Activated T-helper 17 cell treated with anti-CD3 and anti-CD28 coated beads, Interleukin-2, amount 50 U/mL, for 72 hours (primary cell): ENCODE data around the gene TMEM250. TPM values are rescaled to one million over a fixed set of nuclear protein-coding genes. Genes with fewer than 3 reads are reported as not detected.

Source experiments
- ATAC-seq: fragments of 150-1000 bp; cut with Tn5 transposase; replicated peaks from 2 replicates; pipeline ENCODE4 v1.10.0; 2021; ENCODE audit warnings: mild to moderate bottlenecking, moderate library complexity
- H3K27ac Mint-ChIP-seq: one replicate; pipeline ENCODE4 v1.8.0; 2022; ENCODE audit warnings: mixed read lengths
- H3K27me3 Mint-ChIP-seq: one replicate; pipeline ENCODE4 v1.8.0; 2022; ENCODE audit warnings: mixed read lengths
- H3K36me3 Mint-ChIP-seq: one replicate; pipeline ENCODE4 v1.8.0; 2022; ENCODE audit warnings: low read depth, mild to moderate bottlenecking, mixed read lengths
- H3K4me1 Mint-ChIP-seq: one replicate; pipeline ENCODE4 v1.8.0; 2022; ENCODE audit warnings: mixed read lengths
- H3K4me3 Mint-ChIP-seq: one replicate; pipeline ENCODE4 v1.8.0; 2022; ENCODE audit warnings: mild to moderate bottlenecking, mixed read lengths
- H3K9me3 Mint-ChIP-seq: one replicate; pipeline ENCODE4 v1.8.0; 2022; ENCODE audit warnings: mixed read lengths
- total RNA-seq, 2 donors: library from RNA; stranded (reverse); gene quantifications; one replicate each; pipeline ENCODE4 v1.2.3, GENCODE V29; 2022

TMEM250 gene
- total RNA-seq, 2 donors from 2014 or later: 28.2 to 37.7 TPM

DNA sequence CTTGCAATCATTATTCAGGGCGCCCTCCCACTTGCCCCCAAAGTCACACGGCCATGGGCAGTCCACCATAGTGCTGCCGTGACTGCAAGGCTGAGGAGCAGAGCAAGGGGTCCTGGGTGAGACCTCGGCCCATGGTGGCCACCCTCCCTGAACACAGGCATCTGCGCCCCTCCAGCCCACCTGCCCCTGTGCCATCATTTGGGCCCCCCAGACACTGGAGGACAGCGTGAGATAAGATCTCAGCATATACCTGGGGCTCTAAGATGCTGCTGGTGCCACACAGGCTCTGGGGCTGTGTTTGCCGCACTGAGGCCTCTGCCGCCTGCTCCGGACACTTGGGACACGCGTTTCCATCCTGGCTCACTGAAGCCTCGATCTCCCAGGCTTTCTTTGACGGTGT, 3.5 kb downstream of the TMEM250 start:
- H3K27me3 Mint-ChIP-seq: no peaks in the 10 kb centered on the region
- H3K36me3 Mint-ChIP-seq: peaks cover 12% of the 10 kb centered on the region
- H3K4me3 Mint-ChIP-seq: no peak overlapping the region
- peaks cover 7% of the 10 kb centered on the region for H3K4me1 Mint-ChIP-seq
- no peak overlapping the region for H3K27ac Mint-ChIP-seq
- no peak for ATAC-seq
- no peaks in the 10 kb centered on the region for H3K9me3 Mint-ChIP-seq

DNA sequence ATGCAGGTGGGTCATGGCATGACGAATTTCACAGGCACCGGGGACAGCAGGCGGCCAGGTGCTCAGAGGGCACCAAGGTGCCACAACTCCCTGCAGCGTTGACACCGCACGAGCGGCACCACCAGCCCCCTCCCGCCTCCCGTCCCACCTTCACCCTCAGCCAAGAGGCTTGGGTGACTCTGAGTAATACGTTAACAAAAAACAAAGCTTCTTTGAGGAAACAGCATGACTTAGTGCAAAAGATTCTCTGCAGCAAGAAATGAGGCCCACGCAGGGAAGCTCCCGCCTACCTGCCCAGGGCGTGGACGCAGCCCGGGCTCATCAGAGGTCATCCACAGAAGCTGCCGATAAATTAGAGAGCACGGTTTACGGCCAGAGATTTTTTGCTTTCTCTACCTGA, 4.1 kb downstream of the TMEM250 start:
- H3K27me3 Mint-ChIP-seq: no peaks in the 10 kb centered on the region
- no peak overlapping the region for H3K4me3 Mint-ChIP-seq
- H3K36me3 Mint-ChIP-seq: peaks cover 12% of the 10 kb centered on the region
- peaks cover 7% of the 10 kb centered on the region for H3K4me1 Mint-ChIP-seq
- no peak for ATAC-seq
- H3K27ac Mint-ChIP-seq: no peak overlapping the region
- no peaks in the 10 kb centered on the region for H3K9me3 Mint-ChIP-seq

DNA sequence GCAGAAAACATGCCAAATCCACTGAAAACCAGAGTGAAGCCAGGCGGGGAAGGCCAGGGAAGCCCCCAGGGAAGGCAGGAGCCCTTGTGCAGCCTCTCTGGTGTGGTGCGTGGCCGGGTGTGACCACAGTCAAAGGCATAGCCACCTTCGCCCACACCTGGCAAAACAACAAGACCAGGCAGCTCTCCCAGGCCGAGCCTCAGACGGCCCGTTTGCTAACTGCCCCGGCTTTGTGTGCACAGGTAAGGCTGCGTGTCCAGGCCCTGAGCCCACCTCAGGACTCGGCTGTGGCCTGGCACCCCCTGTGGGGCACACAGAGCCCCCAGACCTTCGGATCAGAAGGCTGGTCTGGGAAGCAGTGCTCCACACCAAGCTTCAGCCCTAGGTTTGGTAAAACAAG, 6.1 kb downstream of the TMEM250 start:
- no peaks in the 10 kb centered on the region for H3K9me3 Mint-ChIP-seq
- no peaks in the 10 kb centered on the region for H3K27me3 Mint-ChIP-seq
- peaks cover 11% of the 10 kb centered on the region for H3K4me1 Mint-ChIP-seq
- peak overlapping the region; percentile 92 for H3K27ac Mint-ChIP-seq
- H3K36me3 Mint-ChIP-seq: peaks cover 12% of the 10 kb centered on the region
- no peak for ATAC-seq
- H3K4me3 Mint-ChIP-seq: peak overlapping the region; percentile 82

DNA sequence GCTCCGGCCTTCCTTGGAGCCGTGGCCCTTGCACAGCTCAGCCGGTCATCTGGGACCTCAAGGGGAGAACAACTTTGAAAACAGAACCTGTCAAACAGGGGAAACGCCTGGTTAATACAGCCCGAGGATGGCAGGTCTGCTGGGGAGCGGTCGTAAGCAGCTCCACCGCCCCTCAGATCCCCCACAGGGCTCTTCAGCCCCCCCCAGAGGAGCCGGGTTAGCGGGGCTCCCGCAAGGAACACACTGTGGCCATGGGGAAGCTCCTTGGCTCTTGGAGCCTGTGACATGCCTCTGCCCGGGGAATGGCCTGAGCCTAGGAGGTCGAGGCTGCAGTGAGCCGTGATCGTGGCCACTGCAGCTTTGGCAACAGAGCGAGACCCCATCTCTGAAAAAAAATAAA, 6.8 kb downstream of the TMEM250 start:
- Mint-ChIP-seq H3K4me1 (peaks cover 17% of the 10 kb centered on the region), H3K36me3 (peaks cover 12% of the 10 kb centered on the region), H3K9me3 (no peaks in the 10 kb centered on the region), H3K4me3 (peak overlapping the region; percentile 82), H3K27ac (peak overlapping the region; percentile 61), H3K27me3 (no peaks in the 10 kb centered on the region)
- no peak for ATAC-seq

DNA sequence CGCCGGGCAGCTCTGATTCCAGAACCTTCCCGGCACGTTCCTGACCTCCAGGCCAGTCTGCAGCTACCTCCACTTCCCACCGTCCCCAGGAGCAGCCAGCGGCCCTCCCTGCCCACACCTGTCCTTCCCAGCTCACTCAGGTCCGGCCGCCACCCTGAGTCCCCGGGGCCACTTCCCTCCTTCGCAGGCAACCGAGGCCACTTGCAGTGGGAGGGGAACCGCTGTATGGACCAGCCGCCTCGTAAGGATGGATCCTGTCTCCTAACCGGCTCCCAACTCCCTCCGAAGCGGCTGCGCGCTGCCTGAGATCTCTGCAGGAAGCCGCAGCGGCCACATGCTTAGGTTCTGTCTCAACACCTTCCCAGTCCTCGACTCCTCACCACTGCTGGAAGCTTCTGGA, 7.5 kb downstream of the TMEM250 start:
- H3K9me3 Mint-ChIP-seq: no peaks in the 10 kb centered on the region
- no peak for ATAC-seq
- H3K4me1 Mint-ChIP-seq: peaks cover 17% of the 10 kb centered on the region
- peaks cover 12% of the 10 kb centered on the region for H3K36me3 Mint-ChIP-seq
- peak overlapping the region; percentile 82 for H3K4me3 Mint-ChIP-seq
- no peaks in the 10 kb centered on the region for H3K27me3 Mint-ChIP-seq
- H3K27ac Mint-ChIP-seq: peak overlapping the region; percentile 61

DNA sequence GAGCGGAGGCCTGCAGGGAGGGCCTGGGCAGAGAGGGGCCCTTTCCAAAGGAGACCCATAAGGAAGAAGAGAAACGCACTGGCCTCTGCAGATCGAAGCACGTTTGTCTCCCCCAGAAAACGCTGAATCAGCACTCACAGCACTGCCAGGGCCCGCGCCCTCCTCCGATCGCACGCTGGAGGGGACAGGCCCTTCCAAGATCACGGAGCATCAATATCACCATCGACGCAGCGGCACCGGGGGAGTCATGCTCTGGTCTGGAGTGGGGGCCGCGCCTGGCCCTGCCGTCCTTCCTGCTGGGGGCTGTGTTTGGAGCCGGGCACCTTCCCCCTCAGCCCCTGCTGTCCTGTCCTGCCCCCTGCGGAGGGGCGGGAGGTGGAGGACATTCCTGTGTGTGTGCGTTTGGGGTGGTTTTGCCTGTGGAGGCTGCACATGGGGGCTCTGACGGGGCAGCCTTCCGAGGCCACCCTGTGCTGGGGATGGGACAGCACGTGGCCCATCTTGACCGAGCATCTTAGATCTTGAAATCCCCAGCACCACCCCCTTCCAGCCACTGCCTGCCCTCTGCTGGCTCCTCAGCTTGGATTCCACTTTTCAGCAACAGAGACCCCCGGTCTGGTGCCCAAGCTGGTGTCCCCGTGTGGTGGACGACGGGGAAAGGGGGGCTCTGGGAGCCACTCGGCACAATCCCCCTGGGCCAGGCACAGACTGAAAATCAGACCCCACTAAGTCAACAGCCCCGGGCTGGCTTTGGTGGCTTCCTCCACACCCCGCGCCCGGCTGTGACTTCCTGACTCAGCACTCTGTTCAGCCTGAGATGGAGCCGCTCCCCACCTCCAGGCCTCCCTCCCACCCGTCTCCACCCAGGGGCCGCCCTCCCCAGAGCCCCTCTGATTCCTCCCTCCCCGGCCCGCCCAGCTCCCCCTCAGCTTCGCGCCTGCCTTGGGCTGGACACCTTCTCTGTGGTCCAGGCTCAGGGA, 8.3 kb downstream of the TMEM250 start:
- peaks cover 12% of the 10 kb centered on the region for H3K36me3 Mint-ChIP-seq
- H3K4me1 Mint-ChIP-seq: peaks cover 17% of the 10 kb centered on the region
- H3K4me3 Mint-ChIP-seq: peak overlapping the region; percentile 82
- peak overlapping the region; percentile 41 for H3K27ac Mint-ChIP-seq
- no peaks in the 10 kb centered on the region for H3K9me3 Mint-ChIP-seq
- H3K27me3 Mint-ChIP-seq: no peaks in the 10 kb centered on the region
- peak; percentile 13 for ATAC-seq

DNA sequence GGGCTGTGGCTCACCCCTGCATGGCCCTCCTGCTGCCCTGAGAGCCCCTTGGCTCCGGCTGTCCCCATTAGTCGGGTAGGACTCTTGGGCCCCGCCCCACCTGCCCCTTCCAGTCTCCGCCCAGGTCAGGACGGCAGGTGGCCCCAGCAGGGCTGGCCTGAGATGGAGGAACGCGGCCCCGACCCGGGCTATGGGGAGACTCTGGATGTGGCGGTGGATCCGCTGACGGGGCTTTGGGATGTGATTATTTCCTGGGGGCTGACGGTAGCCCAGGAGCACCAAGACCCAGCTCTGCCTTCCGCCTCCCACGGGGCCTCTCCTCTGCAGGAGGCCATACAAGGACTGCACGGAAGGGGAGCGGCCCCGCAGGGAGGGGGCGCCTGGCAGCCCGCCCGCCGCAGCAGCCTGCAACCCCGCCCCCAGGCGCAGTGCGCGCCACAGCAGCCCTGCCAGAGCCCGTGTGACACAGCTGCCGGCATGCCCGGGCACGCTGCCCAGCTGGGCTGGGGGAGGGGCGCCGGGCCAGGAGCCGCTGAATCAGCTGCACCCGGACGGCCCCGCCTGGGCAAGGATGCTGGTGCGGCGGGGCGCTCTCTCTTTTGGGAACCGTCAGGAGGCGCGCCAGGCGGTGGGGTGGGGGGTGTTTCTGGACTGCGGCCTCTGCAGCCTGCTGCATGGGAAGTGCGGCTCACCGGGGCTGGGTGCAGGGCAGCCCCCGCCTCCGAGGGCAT, 9.2 kb downstream of the TMEM250 start:
- H3K36me3 Mint-ChIP-seq: peaks cover 12% of the 10 kb centered on the region
- H3K9me3 Mint-ChIP-seq: no peaks in the 10 kb centered on the region
- peak overlapping the region; percentile 82 for H3K4me3 Mint-ChIP-seq
- peak overlapping the region; percentile 85 for H3K27ac Mint-ChIP-seq
- H3K4me1 Mint-ChIP-seq: peaks cover 17% of the 10 kb centered on the region
- ATAC-seq: peak; percentile 92
- no peaks in the 10 kb centered on the region for H3K27me3 Mint-ChIP-seq

DNA sequence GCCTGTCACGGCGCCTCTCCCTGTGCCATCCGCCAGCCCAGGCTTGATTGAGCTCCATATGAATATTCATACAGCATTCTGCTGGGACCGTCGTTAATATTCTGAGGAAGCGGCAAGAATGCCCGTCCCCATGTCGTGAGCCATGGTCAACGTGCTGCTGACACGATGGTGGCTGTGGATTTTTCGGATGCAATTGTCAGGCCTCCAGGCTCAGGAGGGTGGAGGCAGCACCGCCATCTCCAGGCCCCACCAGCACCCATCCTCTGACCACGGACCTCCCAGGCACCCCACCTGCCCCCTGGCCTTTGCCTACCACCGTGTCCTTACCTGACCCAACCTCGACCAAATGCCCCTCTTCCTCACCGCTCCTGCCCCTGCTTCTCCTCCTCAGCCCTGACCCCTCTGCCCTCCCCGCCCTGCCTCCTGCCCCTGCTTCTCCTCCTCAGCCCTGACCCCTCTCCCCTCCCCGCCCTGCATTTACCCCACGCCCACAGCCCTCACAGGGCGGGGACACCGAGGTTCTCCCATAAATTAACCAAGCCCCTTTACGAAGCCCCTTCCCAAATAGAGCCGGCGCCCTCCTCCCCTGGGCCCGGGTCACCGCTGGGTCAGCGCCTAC, 9.9 kb downstream of the TMEM250 start:
- peak overlapping the region; percentile 82 for H3K4me3 Mint-ChIP-seq
- peaks cover 17% of the 10 kb centered on the region for H3K4me1 Mint-ChIP-seq
- H3K9me3 Mint-ChIP-seq: no peaks in the 10 kb centered on the region
- peaks cover 12% of the 10 kb centered on the region for H3K36me3 Mint-ChIP-seq
- no peaks in the 10 kb centered on the region for H3K27me3 Mint-ChIP-seq
- ATAC-seq: no peak
- peak overlapping the region; percentile 85 for H3K27ac Mint-ChIP-seq

DNA sequence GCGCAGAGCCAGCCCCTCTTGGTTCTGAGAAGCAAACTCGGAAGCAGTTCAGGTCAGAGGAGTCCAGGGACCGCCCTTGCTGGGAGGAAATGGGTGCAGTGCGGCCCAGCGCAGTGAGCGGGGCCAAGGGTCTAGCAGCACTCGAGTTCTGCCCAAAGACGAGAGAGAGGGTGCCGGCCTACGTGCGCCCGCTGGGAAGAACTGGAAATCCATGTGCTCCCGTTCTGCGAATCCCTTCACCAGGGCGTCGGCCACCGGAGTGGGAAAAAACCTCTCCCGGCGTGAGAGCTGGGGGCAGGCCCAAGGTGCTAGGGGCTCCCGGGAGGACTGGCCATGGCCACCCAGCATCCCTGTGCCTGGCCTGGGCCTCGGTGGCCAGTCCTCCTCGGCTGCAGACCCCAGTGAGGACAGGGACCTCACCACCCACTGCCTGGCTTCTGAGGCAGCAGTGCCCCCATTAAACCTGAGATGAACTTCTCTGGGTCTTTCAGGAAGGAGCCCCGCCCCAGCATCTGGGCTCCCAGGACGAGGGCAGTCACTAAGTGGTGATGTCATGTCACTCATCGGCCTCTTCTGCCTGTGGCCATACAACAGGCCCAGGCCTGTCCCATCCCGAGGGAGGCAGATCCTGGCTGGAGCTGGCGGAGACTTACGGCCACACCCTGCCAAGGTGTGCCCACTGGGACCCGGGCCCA, 10.6 kb downstream of the TMEM250 start:
- Mint-ChIP-seq H3K4me3 (peak overlapping the region; percentile 82), H3K27ac (peak overlapping the region; percentile 85), H3K27me3 (no peaks in the 10 kb centered on the region), H3K4me1 (peaks cover 11% of the 10 kb centered on the region), H3K9me3 (no peaks in the 10 kb centered on the region), H3K36me3 (peaks cover 6% of the 10 kb centered on the region)
- no peak for ATAC-seq

DNA sequence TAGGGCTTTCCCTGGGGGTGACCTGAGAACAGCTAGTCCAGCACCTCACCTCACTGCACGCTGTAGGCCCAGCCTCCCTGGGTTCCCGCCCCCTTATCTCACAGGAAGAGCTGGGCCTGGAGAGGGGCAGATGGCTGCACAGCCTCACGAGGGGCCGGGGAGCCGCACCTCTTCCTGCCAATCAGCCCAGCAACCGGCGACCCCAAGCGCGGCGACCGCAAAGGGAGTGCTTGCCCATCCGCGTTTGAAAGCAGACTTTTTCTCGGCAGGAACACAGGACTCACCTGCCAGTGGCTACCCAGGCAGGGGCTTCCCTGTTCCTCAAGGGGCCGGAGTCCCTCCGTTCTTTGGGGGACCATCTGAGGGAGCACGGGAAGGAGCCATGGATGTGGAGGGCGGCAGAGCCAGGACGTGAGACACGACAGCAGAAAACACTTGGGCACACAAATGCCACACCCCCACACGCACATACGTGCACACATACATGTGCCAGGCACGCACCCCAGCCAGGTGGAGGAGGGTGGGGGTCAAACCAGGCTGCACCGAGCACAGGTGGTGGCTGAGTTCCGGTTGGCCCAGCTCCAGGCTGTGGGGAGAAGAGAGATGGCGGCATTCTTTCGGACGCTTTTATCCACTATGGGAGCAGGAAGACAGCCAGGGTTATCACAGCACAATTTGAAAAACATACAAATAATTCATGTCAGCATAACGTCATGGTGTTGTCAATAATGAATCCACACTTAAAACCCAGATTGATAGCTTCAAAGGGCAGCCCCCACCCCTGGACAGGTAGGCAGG, 11.3 kb downstream of the TMEM250 start:
- Mint-ChIP-seq H3K4me3 (peak overlapping the region; percentile 82), H3K27ac (peak overlapping the region; percentile 79), H3K27me3 (no peaks in the 10 kb centered on the region), H3K4me1 (peaks cover 10% of the 10 kb centered on the region), H3K9me3 (no peaks in the 10 kb centered on the region), H3K36me3 (peaks cover 6% of the 10 kb centered on the region)
- peak; percentile 9 for ATAC-seq

DNA sequence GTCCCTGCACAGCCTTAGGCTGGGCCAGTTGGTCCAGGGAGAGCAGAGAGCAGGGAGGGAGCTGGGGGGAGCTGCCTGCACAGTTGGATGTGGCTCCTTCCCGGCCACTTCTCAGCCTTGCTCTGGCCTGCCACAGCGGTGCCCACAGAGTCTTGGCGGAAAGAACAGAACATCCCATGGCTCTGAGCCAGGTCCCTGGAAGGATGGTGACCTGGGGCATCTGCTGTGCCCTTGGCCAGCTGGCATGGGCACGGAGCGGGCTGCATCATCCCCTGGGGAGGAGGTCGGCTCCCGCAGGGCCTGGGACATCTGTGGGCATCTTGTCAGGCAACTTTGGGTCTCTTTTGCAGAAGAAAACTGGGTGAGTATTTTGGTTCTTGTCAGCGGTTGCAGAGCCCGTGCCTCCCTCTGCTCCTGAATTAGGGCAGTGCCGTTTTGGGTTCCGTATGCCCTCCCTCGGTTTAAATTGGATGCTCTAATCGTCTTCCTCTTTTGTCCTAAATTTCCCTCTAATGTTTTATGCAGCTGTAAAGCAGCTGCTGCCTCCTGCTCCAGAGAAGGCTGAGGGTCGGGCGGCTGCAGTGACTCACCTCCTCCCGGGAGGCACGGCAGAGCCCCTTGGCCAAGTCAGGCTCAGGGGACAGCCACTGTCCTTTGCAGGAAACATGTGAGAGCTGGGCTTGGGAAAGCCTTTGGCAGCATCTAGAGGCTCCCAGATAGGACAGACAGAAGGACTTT, 13.1 kb downstream of the TMEM250 start:
- H3K9me3 Mint-ChIP-seq: no peaks in the 10 kb centered on the region
- H3K4me1 Mint-ChIP-seq: peaks cover 10% of the 10 kb centered on the region

DNA sequence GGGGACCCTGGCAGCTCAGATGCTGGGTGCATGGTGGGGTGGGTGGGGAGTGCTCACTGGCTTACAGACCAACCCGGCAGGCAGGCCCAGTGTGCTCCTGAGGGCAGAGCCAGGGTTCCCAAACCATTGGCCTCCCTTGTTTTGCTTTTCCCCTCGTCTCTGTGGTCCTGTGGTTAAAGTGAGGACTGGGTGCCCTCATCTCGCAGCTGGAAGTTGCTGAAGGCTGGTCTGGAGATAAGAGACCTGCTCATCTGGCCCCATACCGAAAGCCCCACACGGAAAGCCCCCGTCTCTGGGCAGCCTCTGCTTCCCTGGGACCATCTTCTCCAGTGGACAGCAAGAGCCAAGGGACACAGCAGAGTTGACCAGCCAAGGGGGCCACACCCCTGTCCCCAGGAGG, 13.8 kb downstream of the TMEM250 start:
- H3K4me1 Mint-ChIP-seq: peaks cover 10% of the 10 kb centered on the region
- H3K9me3 Mint-ChIP-seq: no peaks in the 10 kb centered on the region

More for the DNA sequence above, 13.1 kb downstream of the TMEM250 start:
- Mint-ChIP-seq H3K27me3 (no peaks in the 10 kb centered on the region), H3K4me3 (peak overlapping the region; percentile 82), H3K27ac (peak overlapping the region; percentile 30), H3K36me3 (no peaks in the 10 kb centered on the region)
- no peak for ATAC-seq

DNA sequence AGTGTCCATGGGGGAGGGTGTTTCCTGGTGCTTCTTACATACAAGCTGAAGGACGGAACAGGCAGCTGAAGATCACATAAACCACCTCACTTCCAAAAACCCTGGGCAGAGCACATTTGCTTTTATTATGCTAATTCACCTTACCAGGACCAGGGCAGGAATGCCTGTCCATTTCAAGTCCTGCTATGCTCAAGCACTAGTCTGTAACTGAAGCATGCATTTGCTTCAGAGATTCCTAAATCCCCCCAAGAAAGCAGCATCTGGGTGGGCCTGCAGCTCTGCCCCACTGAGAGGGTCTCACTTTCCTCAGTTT, 14.2 kb downstream of the TMEM250 start:
- no peak for ATAC-seq
- Mint-ChIP-seq H3K4me1 (peaks cover 10% of the 10 kb centered on the region), H3K4me3 (no peak overlapping the region), H3K9me3 (no peaks in the 10 kb centered on the region), H3K36me3 (no peaks in the 10 kb centered on the region), H3K27ac (no peak overlapping the region), H3K27me3 (no peaks in the 10 kb centered on the region)

More for the DNA sequence above, 13.8 kb downstream of the TMEM250 start:
- H3K4me3 Mint-ChIP-seq: no peak overlapping the region
- H3K27me3 Mint-ChIP-seq: no peaks in the 10 kb centered on the region
- ATAC-seq: no peak
- no peaks in the 10 kb centered on the region for H3K36me3 Mint-ChIP-seq
- no peak overlapping the region for H3K27ac Mint-ChIP-seq
